ENCODE data around the gene TTC9B.

TTC9B gene

DNA sequence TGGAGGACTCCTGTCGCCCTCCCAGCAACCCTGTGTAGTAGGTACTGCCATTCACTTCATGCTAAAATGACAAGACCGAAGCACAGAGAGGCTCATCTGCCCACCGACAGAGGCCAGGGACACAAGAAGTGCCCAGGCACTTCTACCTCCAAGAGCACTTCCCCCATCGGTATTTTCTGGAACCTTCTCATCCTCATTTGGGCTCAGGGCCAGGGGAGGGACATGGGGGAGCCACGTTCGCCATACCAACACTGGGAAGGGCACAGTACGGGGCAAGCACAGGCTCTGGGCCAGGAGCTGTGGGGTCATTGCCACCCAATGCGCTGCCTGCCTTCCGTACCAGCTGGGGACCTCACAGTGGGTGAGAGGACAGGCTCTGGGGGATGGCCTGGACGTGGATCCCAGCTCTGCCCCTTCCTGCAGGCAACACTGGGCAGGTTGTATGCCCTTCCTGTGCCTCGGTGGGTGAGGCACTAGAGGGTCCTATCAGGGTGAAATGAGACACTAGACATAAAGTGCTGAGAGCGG lies 29.6 kb upstream of the TTC9B start:
- no peak for DNase-seq (ENCODE audit: low read depth)

DNA sequence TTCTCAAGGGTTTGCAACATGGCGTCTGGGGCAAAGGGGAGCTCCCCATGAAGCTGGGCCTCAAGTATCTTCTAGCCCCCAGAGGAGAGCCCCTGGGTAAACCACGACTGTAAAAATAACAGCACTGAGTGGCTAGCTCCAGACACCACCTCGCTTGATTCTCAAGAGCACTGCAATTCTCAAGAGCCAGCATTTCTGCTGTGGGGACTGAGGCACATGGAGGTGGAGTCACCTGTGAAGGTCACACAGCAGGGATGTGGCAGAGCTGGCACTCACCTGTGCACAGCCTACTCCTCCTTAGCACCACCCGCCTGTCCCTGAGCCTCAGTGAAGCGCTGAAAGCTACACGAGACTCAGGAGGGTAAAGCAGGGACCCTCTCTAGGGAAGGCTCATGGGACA lies 29.0 kb upstream of the TTC9B start:
- DNase-seq (ENCODE audit: low read depth) = no peak

DNA sequence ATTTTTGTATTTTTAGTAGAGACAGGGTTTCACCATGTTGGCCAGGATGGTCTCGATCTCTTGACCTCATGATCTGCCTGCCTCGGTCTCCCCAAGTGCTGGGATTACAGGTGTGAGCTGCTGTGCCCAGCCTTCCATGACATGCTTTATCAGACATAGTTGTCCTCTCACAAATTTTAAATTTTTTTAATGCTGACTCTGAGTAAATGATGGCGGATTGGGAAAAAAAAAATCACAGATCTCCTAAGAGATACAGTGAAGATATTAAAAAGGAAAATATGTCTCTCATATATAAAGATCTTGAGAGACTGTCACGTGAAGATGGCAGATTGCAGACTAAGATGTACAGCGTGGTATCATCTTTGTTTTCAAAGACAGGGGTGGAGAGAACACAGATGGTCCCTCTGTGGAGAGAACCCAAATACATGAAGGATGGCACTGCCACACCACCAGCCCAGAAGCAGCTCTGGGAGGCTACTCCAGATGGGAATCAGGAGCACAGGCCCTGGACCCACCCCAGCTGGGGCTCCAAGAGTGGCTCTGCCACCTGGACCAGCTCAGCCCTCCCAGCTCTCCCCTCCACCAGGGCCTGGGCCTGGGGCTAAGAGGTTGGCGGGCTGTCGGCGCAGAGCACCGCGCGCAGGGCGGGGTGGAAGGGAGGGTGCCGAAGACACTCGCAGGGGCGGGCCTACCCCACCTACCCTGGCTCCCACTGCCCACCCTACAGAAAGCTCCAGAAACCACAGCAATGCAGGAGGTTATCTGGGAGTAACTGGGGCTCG lies 28.3 kb upstream of the TTC9B start:
- DNase-seq (ENCODE audit: low read depth) = no peak

DNA sequence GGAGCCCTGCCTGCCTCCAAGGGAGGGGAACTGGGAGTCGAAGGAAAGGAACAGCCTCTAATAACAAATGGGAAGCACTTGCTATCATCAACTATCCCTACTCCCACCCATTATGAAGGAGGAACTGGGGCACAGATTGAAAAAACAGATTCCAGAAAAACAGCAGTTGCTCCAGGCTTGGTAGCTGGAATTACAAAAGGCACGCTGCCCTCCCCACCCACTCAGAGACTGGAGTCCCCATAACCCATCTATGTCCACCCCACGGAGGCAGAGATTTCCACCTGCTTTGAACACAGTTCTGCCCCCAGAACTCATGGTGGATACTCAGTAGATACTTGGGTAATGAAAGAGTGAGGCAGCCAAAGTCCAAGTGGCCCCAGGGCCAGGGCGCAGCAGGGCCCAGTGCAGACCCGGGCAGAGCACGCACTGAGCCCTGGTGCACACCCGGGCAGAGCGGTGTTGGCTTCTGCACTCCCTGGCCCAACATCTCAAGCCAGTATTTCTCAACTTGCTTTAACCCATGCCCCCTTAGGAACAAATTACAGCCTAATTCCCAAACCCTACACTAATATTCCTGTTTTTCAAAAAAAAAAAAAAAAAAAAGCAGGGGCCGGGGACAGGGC lies 27.4 kb upstream of the TTC9B start:
- no peak for DNase-seq (ENCODE audit: low read depth)

DNA sequence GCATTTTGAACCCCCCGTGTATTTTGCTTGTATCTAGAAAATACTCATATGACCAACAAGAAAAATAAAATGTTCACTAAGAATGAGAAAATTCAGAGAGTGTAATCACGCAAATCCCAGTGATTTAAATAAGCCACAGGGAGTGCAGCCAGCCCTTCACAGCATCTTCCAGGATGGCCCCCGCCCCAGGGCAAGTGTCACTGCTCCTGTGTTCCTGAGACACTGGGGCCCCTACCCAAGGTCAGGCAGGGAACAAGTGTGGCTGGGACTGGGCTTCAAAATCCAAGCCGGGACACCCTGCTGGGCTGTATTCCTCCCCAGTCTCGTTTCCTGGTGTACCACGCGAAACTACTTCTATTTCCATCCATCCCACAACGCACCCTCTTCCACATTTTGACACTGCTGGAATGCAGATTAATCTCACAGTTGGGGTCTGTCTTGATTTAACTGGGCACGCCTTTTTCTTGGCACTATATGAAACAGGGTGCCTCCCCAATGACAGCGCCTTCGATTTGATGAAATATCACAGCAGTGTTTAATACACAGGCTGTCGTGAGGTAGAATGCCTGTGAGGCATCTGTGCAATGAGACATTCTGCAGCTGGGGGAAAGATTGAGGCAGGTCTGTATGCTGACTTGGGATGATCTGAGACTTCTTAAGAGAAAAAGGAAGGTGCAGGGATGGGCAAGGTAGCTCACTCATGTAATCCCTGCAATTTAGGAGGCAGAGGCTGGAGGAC lies 26.6 kb upstream of the TTC9B start:
- no peak for DNase-seq (ENCODE audit: low read depth)

DNA sequence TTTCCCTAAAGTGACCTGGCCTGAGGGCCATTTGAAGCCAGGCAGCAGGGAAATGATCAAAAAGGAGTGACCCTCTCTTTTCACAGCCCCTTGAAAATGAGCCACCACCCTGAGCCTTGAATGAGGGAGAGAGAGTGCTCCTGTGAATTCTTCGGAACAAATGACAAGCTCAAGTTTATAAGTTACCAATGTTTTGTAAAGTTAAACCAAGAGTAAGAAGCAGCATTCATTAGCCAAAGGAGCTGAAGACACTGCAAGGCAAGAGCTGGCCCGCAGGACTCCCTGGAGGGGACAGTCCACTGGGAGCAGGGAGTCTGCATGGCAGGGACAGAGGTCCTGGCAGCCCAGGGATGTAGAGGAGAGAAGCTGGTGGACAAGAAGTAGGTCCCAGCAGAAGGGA lies 25.0 kb upstream of the TTC9B start:
- no peak for DNase-seq (ENCODE audit: low read depth)

DNA sequence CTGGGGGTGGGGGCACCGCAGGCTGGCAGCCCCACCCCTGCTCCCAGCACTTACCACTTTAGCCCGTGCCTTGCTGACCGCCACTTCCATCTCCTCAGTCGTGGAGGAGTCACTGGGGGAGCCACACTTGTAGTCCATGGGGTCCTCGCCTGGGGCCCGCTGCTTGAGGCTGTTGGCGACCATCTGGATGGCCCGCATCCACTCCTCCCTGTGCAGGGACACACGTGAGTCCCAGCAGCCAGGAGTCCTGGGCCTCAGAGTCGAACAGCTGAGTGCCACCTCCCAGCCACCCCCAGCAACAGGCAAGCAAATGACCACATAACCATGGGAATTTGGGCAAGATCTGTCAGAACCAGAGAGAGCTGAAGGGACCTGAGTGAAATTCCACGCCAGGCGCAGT lies 24.3 kb upstream of the TTC9B start:
- DNase-seq (ENCODE audit: low read depth) = no peak

DNA sequence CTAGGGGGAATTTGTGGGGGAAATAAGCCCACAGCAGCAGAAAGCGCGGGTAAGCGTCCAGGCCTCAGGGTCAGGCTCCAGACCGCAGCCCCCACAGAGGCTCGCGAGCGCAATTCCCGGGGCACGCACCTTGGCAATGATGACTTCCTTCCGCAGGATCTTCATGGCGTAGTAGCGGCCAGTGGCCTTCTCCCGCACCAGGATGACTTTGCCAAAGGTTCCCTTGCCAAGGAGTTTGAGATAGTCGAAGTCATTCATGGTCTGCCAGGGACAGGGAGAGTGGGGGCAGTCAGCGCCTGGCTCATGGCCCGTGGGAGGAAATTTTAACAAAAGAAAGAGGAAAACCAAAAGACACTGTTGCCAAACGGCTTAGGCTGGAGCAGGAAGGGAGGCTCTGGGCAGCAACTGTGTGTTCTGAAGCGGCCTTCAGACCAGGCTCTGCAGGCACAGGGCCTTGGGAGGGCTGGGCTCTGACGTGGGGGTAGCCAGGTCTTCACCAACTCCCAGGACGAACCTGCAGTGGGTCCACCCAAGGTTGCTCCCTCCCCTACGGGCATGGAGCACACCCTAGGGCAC lies 23.7 kb upstream of the TTC9B start:
- no peak for DNase-seq (ENCODE audit: low read depth)

DNA sequence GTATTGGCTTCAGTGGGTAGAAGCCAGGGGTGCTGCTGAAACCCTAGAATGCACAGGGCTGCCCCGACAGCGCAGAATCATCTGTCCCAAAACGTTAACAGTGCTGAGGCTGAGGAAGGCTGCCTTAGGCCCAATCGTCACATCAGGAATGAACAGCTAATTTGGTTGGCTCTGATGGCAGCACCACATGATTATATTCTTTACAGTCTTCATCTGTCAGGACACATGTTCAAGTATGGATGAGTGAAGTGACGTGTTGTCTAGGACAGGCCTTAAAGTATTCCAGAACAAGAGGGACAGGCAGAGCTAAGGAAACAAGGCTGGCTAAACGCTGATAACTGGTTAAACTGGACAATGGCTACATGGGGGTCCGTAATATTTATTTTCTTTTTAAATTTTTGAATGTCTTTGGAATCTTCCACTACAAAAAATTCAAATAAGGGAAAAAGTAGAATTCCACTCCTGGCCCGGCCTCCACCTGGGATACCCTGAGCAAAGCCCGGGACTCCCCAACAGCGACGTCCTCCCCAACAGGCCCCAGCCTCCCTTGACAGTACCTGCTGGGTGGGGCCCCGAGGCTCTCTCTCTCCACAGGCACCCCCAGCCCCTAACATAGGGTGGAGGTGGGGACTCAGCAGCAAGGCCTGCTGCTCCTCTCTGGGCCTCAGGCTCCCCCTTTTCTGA lies 23.1 kb upstream of the TTC9B start:
- no peak for DNase-seq (ENCODE audit: low read depth)

DNA sequence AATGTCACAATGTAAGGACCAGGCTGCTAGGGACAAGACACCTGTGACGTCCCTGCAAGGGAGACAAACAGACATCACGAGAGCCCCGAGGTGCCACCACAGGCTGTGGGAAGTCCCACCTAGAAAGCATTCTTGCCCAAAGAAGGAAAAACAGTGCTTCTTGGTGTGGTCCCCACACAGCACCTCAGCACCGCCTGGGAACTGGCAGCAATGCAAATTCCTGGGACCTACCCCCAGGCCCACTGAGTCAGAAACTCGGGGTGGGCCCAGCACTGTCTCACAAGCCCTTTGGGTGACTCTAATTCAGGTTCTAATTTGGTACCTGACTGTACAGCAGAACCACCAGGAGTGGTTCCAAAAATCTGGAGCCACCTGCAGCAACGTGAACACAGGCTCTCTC lies 22.1 kb upstream of the TTC9B start:
- DNase-seq (ENCODE audit: low read depth) = no peak

DNA sequence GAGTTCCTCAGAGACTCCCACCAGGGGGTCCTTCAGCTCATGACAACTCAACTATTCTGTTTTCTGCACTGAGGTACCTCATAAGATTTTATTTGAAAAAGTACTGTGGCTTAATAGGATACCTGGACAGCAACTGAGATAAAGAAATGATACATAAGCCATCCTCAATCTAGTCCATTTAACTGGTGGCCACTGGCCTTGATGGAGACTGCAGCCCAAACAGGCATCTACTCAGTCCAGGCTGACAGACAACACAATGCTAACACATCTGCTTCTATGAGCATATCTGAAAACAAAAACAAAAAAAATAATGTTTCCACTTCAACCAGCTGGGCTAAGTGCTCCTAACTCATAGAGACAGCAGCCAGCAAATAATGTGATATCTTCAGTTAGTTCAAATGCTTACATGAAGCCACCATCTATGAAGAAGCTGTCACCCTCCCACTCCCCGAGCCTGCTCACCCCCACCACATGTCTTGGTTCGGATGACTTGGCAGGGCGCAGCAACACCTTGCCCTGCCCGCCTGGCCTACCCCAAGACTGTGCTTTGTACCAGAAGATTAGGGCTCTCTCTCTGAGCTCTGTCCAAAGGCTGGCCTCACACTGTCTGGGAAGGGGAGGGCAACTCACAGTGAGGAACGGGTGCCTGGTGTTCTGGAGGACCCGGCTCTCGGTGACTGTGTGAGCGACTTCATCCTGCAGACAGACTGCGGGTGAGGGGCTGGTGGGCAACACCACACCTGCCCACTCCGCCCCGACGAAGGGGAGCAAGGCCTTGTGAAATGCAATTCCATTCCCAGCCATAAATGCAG lies 21.4 kb upstream of the TTC9B start:
- no peak for DNase-seq (ENCODE audit: low read depth)

DNA sequence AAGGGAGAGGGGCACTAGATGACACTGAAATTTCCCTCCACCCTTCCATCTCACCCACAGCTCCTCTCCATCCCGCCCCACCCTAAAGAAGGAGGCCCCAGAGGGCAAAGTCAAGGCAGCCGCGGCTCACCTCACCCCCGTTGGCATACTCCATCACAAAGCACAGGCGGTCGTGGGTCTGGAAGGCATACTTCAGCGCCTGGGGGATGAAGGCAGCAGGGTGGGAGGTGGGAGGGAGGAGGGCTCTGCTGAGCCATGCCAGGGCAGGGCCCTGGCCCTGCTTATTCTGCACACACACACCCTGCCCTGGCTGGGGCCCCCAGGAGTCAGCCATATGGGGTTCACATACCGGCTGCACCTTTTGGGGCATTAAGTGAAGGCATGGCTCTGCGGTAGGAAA lies 20.6 kb upstream of the TTC9B start:
- no peak for DNase-seq (ENCODE audit: low read depth)

DNA sequence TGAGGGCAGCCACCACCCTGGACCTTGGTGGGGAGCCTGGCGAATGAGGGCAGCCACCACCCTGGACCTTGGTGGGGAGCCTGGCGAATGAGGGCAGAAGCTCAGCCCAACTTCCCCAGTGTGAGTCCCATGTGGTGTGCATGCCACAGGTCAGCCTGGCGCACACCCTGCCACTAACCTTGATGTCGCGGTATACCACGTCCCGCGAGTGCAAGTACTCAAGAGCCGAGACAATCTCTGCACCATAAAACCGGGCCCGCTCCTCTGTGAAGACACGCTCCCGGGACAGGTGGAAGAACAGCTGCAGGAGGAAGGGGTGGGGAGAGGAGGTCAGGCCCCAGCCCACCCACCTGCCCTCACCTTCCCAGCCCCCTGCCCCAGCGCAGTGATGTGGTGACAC lies 19.6 kb upstream of the TTC9B start:
- DNase-seq (ENCODE audit: low read depth) = no peak

DNA sequence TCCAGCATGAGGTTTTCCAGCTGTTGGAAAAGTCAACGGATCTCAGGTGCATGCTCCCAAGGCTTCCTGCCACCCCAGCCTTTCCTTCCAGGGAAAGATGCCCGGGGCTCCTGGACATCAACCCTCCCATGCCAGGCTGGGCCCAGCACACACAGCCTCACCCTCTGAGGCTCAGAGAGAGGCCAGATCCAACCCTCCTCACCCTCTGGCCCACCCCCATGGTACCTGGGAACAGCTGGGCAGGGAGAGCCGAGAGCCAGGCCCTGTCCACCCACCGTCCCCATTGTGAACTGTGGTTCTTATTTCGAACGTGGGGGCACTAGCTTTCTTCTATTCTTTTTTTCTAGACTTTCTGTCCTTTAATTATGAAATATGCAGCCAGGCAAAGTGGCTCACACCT lies 18.2 kb upstream of the TTC9B start:
- DNase-seq (ENCODE audit: low read depth) = no peak

DNA sequence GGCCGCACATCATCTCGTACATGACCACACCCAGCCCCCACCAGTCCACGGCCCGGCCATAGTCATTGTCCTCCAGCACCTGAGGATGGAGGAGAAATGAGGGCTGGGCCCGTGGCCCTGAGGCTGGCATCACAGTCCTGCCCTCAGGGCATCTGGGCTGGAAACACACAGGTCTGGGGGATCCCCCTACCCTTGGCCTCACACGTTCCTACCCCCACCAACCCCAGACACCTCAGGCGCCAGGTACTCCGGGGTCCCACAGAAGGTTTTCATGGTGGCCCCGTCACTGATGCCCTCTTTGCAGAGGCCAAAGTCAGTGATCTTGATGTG lies 17.8 kb upstream of the TTC9B start:
- no peak for DNase-seq (ENCODE audit: low read depth)

DNA sequence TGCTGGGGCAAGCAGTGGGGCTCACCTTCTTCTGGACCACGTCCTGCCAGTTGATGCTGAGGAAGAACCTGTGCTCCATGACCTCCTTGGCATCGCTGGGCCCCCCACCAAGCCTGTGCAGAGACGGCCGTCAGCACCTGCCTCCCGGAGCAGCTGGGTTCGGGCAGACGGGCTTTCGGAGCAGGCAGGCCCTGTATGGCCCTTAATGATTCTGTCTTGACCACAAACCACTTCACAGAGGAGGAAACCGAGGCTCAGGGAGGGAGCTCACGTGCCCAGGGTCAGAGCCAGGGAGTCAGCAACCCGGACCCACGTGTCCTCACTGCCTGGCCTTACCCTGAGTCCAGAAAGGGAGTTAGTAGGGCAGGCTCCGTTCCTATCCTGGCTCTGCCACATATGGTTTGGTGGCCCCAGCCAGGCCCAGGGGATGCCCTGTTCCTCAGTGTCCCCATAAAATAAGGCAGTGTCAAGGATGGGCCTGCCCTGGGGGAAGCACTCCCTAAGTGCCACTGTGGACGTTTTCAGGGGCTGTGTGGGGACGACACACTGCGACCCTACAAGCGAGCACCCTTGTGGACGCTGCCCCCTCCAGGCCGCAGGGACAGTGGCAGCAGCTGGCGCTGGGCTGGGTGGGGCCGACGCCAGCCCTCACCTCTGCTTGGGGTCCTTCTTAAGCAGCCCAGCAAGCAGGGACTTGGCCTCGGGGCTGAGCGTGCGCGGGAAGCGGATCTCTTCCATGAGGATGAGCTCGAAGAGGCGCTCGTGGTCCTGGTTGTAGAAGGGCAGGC lies 17.2 kb upstream of the TTC9B start:
- DNase-seq (ENCODE audit: low read depth) = no peak

DNA sequence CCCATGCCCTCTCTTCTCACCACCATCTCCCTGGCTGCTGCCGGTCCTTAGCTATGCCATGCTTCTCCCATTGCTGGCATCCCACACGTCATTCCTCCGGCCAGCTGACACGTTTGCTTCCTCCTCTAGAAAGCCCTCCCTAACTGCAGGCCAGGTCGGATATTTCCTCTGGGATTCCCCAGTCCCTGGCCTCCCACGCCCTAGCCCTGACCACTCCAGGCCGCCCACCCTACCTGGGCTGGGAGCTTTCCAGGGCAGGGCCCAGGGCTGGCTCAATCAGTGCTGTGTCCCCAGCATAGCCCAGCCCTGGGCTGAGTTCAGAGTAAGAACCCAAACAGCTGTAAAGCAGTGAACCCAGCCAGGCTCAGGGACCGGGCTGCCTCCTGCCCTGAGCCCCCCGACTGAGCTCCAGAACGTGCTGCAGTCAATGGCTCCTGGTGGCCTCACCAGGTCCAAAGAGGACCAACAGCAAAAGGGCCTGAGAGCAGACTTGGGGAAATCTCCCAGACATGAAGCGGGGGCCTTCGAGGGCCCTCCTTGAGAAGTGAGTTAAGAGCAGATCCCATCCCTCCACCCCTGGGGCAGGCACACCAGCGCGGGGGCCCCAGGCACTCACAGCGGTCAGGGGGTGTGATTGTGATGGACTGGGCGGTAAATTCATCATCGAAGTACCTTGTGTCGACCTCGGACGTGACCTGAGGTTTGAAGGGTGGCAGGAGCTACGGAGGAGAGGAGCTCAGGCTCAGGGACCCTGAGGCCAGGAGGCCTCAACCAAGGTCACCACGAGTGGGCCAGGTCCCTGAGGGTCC lies 16.4 kb upstream of the TTC9B start:
- DNase-seq (ENCODE audit: low read depth) = no peak

DNA sequence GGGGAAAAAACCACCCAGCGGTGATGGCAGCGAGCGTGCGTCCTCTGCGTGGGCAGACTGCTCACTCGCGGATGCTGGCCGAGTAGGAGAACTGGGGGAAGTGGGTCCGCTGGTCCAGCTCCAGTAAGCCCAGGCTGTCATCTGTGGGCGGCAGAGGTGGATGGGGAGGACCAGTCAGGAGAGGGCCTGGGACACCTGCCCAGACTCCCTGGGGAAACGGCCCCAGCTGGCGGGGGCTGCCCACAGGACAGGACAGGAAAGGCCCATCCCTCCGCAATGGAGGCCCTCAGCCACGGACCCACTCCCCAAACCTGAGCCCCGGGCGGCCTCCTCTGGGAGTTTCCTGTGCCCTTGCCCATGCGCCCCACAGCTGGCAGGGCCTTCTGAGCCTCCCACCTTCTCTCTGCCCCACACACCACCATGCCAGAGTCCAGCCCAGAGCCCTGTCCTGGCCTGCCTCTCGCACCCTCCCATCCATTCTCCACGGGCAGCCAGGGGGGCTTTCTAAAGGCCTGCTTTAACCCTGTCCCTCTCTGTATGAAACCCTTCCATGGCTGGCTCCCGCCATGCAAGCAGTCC lies 15.7 kb upstream of the TTC9B start:
- DNase-seq (ENCODE audit: low read depth) = no peak

Data from HS-27A (cell line).